Astrocyte of the spinal cord (primary cell): ENCODE data around the gene IQUB.

Source experiments
- DNase-seq: peaks from one replicate; pipeline ENCODE4 v3.0.0; 2011; ENCODE audit warnings: low read depth, low spot score
- H3K4me3 ChIP-seq: 2 replicates; pipeline ENCODE4 v1.5.1; 2011; ENCODE audit warnings: low read depth, mild to moderate bottlenecking, low read length, moderate library complexity
- CTCF ChIP-seq: IDR thresholded peaks from 2 replicates; pipeline ENCODE4 v1.5.1; 2012; ENCODE audit warnings: low read depth, mild to moderate bottlenecking, low read length, inconsistent platforms
- in situ Hi-C: cut with HindIII; loops from 2 replicates; pipeline ENCODE4 v1.10.0; 2017; ENCODE audit warnings: low sequenced_read_pairs

The IQUB gene

GRCh38 chr7:123534383-123535260 lies at the start of gene IQUB:
IQUB (minus strand) TSS chr7:123534595; CDS start chr7:123512340, 22,255 bp downstream.
- TF ChIP-seq CTCF = no peak
- peak; percentile 96 for DNase-seq
- in situ Hi-C loops = no loop called here
- H3K4me3 ChIP-seq = peak within 1 kb of the TSS; percentile 75

GRCh38 chr7:123583821-123584220 lies 49.4 kb upstream of the IQUB start:
- TF ChIP-seq CTCF = no peak
- no peak for DNase-seq
- no peak overlapping the region for H3K4me3 ChIP-seq
- in situ Hi-C loops = no loop called here

- DNase-seq = no peak
- in situ Hi-C loops = no loop called here
- no peak overlapping the region for H3K4me3 ChIP-seq
- TF ChIP-seq CTCF = no peak
Observed at GRCh38 chr7:123581162-123581459, 46.7 kb upstream of the IQUB start.

- in situ Hi-C loops = no loop called here
- DNase-seq = peak; percentile 56
Observed at GRCh38 chr7:123580406-123581161, 46.2 kb upstream of the IQUB start.

GRCh38 chr7:123579416-123579815 lies 45.0 kb upstream of the IQUB start:
- H3K4me3 ChIP-seq = no peak overlapping the region
- DNase-seq = no peak
- no peak for TF ChIP-seq CTCF
- in situ Hi-C loops = no loop called here

More at GRCh38 chr7:123580406-123581161, 46.2 kb upstream of the IQUB start:
- peak; percentile 89 for TF ChIP-seq CTCF
- no peak overlapping the region for H3K4me3 ChIP-seq

GRCh38 chr7:123573896-123574467 lies 39.6 kb upstream of the IQUB start:
- in situ Hi-C loops = no loop called here
- TF ChIP-seq CTCF = no peak
- no peak overlapping the region for H3K4me3 ChIP-seq
- DNase-seq = no peak
